Measurements from ENCODE around the gene FAM110D. TPM values are rescaled to one million over a fixed set of nuclear protein-coding genes. Genes with fewer than 3 reads are reported as not detected.

FAM110D gene
- total RNA-seq, 2 experiments from 2014 or later, result not detected

- POLR2A ChIA-PET, result no interaction called here
- H3K27ac Mint-ChIP-seq, result no peak overlapping the region
Observed at GRCh38 chr1:26156285-26157038, 2.4 kb upstream of the FAM110D start.

GRCh38 chr1:26158271-26158907 lies 490 bp upstream of the FAM110D start:
- ChIA-PET POLR2A (no interaction called here), CTCF (interaction anchor here (0.5 to 3.8 kb wide), 5 partner anchors 11 to 233 kb away, joined by 3 to 20 read pairs (median 5); partner anchors contain the start of gene ZNF593)
- no peak overlapping the region for H3K4me3 Mint-ChIP-seq
- H3K36me3 Mint-ChIP-seq, result no peaks in the 10 kb centered on the region
- H3K27ac Mint-ChIP-seq, result no peak overlapping the region
- peaks cover 29% of the 10 kb centered on the region for H3K27me3 Mint-ChIP-seq
- no peaks in the 10 kb centered on the region for H3K9me3 Mint-ChIP-seq
- intact Hi-C loops (cut with micrococcal nuclease), result no loop called here
- DNase-seq, result no peak
- H3K4me1 Mint-ChIP-seq (ENCODE audit: low read depth), result peaks cover 4% of the 10 kb centered on the region

More at GRCh38 chr1:26156285-26157038, 2.4 kb upstream of the FAM110D start:
- intact Hi-C loops (cut with micrococcal nuclease), result no loop called here
- H3K4me1 Mint-ChIP-seq (ENCODE audit: low read depth), result no peaks in the 10 kb centered on the region
- no peak overlapping the region for H3K4me3 Mint-ChIP-seq
- DNase-seq, result no peak
- CTCF ChIA-PET, result interaction anchor here (0.8 to 3.8 kb wide), 5 partner anchors 11 to 120 kb away, joined by 3 to 20 read pairs (median 3); partner anchors contain the start of gene ZNF593
- H3K9me3 Mint-ChIP-seq, result no peaks in the 10 kb centered on the region
- peaks cover 22% of the 10 kb centered on the region for H3K27me3 Mint-ChIP-seq
- H3K36me3 Mint-ChIP-seq, result no peaks in the 10 kb centered on the region

- no peak overlapping the region for H3K27ac Mint-ChIP-seq
- no peak overlapping the region for H3K4me3 Mint-ChIP-seq
- no peak for DNase-seq
- H3K4me1 Mint-ChIP-seq (ENCODE audit: low read depth), result peaks cover 6% of the 10 kb centered on the region
- no peaks in the 10 kb centered on the region for H3K36me3 Mint-ChIP-seq
- POLR2A ChIA-PET, result no interaction called here
- H3K27me3 Mint-ChIP-seq, result peaks cover 35% of the 10 kb centered on the region
- CTCF ChIA-PET, result interaction anchor here (1.3 to 3.3 kb wide), 2 partner anchors 10 to 15 kb away, joined by 4 to 12 read pairs; partner anchors contain the start of gene ZNF593
- no peaks in the 10 kb centered on the region for H3K9me3 Mint-ChIP-seq
- intact Hi-C loops (cut with micrococcal nuclease), result loop anchor here (5.0 kb wide), 2 partner anchors 52 to 122 kb away; no protein-coding TSS in a partner anchor
Observed at GRCh38 chr1:26159743-26160039, 812 bp downstream of the FAM110D start.

- Mint-ChIP-seq H3K9me3 (no peaks in the 10 kb centered on the region), H3K4me3 (no peak overlapping the region), H3K36me3 (no peaks in the 10 kb centered on the region), H3K4me1 (ENCODE audit: low read depth) (peaks cover 10% of the 10 kb centered on the region), H3K27ac (no peak overlapping the region), H3K27me3 (peaks cover 33% of the 10 kb centered on the region)
- no peak for DNase-seq
- ChIA-PET CTCF (interaction anchor here (0.9 to 3.5 kb wide), 6 partner anchors 9 to 124 kb away, joined by 3 to 19 read pairs (median 4); partner anchors contain the start of genes CEP85 and ZNF593), POLR2A (no interaction called here)
- intact Hi-C loops (cut with micrococcal nuclease), result loop anchor here (5.0 kb wide), 2 partner anchors 53 to 123 kb away; no protein-coding TSS in a partner anchor
Observed at GRCh38 chr1:26160527-26161414, 1.9 kb downstream of the FAM110D start.

GRCh38 chr1:26161415-26162219 lies 2.7 kb downstream of the FAM110D start:
- peaks cover 31% of the 10 kb centered on the region for H3K27me3 Mint-ChIP-seq
- ChIA-PET CTCF (interaction anchor here (0.6 to 3.5 kb wide), 6 partner anchors 17 to 125 kb away, joined by 3 to 19 read pairs (median 3); partner anchors contain the start of gene CEP85), POLR2A (no interaction called here)
- H3K36me3 Mint-ChIP-seq, result no peaks in the 10 kb centered on the region
- no peak overlapping the region for H3K27ac Mint-ChIP-seq
- H3K4me3 Mint-ChIP-seq, result peak overlapping the region; percentile 24
- peaks cover 10% of the 10 kb centered on the region for H3K4me1 Mint-ChIP-seq (ENCODE audit: low read depth)
- no peaks in the 10 kb centered on the region for H3K9me3 Mint-ChIP-seq
- peak; percentile 50 for DNase-seq
- intact Hi-C loops (cut with micrococcal nuclease), result loop anchor here (5.0 kb wide), 2 partner anchors 54 to 124 kb away; no protein-coding TSS in a partner anchor

GRCh38 chr1:26162220-26162709 lies 3.4 kb downstream of the FAM110D start:
- Mint-ChIP-seq H3K4me3 (peak overlapping the region; percentile 24), H3K27ac (no peak overlapping the region), H3K27me3 (peaks cover 29% of the 10 kb centered on the region), H3K9me3 (no peaks in the 10 kb centered on the region), H3K4me1 (ENCODE audit: low read depth) (peaks cover 10% of the 10 kb centered on the region), H3K36me3 (no peaks in the 10 kb centered on the region)
- no peak for DNase-seq
- CTCF ChIA-PET, result interaction anchor here (0.6 to 3.5 kb wide), 4 partner anchors 18 to 57 kb away, joined by 3 to 19 read pairs (median 4); no protein-coding TSS in a partner anchor
- intact Hi-C loops (cut with micrococcal nuclease), result loop anchor here (5.0 kb wide), 2 partner anchors 55 to 125 kb away; no protein-coding TSS in a partner anchor
- POLR2A ChIA-PET, result no interaction called here

- ChIA-PET POLR2A (no interaction called here), CTCF (interaction anchor here (0.6 to 3.5 kb wide), 8 partner anchors 10 to 583 kb away, joined by 3 to 19 read pairs (median 3); no protein-coding TSS in a partner anchor)
- Mint-ChIP-seq H3K9me3 (no peaks in the 10 kb centered on the region), H3K36me3 (no peaks in the 10 kb centered on the region), H3K27ac (no peak overlapping the region), H3K27me3 (peaks cover 23% of the 10 kb centered on the region), H3K4me1 (ENCODE audit: low read depth) (peaks cover 10% of the 10 kb centered on the region), H3K4me3 (peak overlapping the region; percentile 37)
- no peak for DNase-seq
- intact Hi-C loops (cut with micrococcal nuclease), result loop anchor here (5.0 kb wide), 2 partner anchors 56 to 126 kb away; no protein-coding TSS in a partner anchor
Observed at GRCh38 chr1:26163684-26164035, 4.8 kb downstream of the FAM110D start.

- Mint-ChIP-seq H3K9me3 (no peaks in the 10 kb centered on the region), H3K27me3 (peaks cover 21% of the 10 kb centered on the region), H3K4me1 (ENCODE audit: low read depth) (peaks cover 11% of the 10 kb centered on the region), H3K27ac (no peak overlapping the region), H3K36me3 (no peaks in the 10 kb centered on the region), H3K4me3 (peak overlapping the region; percentile 25)
- peak; percentile 47 for DNase-seq
- ChIA-PET CTCF (interaction anchor here (0.7 to 3.5 kb wide), 8 partner anchors 9 to 269 kb away, joined by 3 to 19 read pairs (median 3); no protein-coding TSS in a partner anchor), POLR2A (no interaction called here)
- intact Hi-C loops (cut with micrococcal nuclease), result loop anchor here (5.0 kb wide), 2 partner anchors 57 to 127 kb away; no protein-coding TSS in a partner anchor
Observed at GRCh38 chr1:26164036-26164860, 5.4 kb downstream of the FAM110D start.

GRCh38 chr1:26164861-26165842 lies 6.3 kb downstream of the FAM110D start:
- no peak overlapping the region for H3K27ac Mint-ChIP-seq
- H3K4me3 Mint-ChIP-seq, result no peak overlapping the region
- POLR2A ChIA-PET, result no interaction called here
- intact Hi-C loops (cut with micrococcal nuclease), result loop anchor here (5.0 kb wide), 3 partner anchors 58 to 157 kb away; no protein-coding TSS in a partner anchor
- H3K27me3 Mint-ChIP-seq, result peaks cover 15% of the 10 kb centered on the region
- no peaks in the 10 kb centered on the region for H3K9me3 Mint-ChIP-seq
- H3K4me1 Mint-ChIP-seq (ENCODE audit: low read depth), result peaks cover 14% of the 10 kb centered on the region
- DNase-seq, result no peak
- CTCF ChIA-PET, result interaction anchor here (0.6 to 1.7 kb wide), 5 partner anchors 38 to 157 kb away, joined by 3 to 6 read pairs (median 4); no protein-coding TSS in a partner anchor
- no peaks in the 10 kb centered on the region for H3K36me3 Mint-ChIP-seq
